ENCODE data around the gene CRYBB2.
"Not testable (repeated sequence)": the region's sequence is repeated elsewhere in the genome, so short reads cannot be mapped to it uniquely, and the experiment has no call there.

Gene CRYBB2

DNA sequence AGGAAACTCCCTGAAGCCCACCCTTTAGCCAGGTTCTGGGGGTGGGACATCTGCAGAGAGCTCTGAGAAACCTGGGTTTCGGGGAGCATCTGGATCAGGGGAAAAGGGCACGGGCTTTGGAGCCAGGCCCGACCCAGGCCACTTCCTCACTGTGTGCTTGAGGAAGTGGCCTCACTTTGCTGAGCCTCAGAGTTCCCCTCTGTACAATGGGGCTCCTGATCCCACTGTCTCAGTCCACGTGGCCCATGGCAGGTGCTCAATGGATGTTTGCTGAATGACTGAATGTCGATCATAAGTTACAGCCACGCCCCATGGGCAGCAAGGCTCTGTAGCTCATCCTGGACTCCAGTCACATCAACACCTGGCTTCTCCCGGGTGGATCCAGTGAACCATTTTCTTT lies 18.5 kb upstream of the CRYBB2 start:
- DNase-seq, result no peak

DNA sequence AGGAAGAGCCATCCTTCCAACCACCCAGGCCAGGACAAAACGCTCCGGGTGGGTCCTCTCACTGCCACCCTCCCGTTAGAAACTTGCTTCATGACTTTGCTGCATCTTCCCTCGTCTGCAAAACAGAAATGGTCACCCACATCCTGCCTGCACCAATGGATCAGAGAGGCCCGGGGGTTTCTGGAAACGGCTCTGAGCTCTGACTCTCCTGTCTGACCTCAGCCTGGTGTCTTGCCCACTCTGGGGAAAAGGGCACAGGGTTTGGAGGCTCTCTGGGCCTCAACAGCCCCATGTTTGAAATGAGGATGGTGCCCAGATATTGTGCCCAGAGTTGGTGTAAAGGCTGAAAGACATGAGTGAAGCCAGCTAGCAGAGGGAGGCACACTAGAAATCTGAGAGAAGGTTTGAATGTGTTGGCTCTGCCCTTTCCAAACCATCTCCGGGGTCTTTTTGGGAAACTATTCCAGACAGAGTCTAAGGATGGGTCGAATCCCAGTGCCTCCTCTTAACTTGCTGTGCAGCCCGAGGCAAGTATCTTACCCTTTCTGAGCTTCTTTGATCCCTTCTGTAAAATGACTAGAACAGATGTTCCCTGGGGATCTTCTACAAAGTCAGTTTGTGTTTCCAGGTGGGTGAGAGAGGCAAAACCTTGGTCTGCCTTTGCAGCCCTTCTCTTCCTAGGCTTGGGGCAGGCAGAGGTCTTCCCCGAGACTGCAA lies 17.7 kb upstream of the CRYBB2 start:
- DNase-seq, result no peak

DNA sequence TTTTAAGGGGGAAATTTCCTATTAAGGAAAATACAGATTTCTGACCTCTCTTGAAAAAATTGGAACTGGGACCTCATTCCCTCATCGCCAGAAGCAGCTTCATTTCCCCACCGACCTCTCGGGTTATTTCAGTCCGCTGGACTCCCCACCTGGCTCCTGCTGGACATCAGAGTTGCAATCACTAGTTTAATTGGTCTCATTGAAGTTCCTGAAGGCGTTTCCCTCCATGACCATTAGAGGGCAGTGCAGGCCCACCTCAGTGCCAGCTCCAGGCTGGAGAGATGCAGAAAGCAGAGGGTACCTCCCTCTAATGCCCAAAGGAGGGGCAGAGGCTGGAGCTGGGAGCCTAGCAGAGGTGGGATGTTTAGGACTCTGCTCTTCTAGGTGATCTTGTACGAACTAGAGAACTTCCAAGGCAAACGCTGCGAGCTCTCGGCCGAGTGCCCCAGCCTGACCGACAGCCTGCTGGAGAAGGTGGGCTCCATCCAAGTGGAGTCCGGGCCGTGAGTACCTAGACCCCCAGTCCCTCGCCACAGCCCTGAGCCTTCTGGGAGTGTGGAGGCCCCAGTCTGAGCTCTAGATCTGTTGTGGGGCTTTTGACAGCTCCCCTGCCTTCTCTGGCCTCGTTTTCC lies 17.0 kb upstream of the CRYBB2 start:
- DNase-seq, result peak; percentile 40

DNA sequence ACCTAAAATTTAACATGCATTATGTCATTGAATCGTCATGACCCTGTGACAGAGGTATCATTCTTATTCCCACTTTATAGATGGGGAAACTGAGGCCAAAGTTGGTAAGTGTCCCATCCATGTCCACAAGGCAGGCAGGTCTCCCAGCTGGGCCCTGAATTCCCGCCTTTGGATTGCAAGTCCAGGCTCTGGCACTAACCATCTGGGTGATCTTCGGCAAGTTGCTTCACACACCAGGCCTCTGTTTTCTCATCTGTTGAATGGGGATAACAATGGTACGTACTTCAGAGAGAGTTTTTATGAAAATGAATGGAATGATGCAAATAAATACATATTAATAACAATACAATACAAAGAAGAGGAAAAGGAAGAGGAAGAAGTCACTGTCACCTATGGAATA lies 16.4 kb upstream of the CRYBB2 start:
- no peak for DNase-seq

DNA sequence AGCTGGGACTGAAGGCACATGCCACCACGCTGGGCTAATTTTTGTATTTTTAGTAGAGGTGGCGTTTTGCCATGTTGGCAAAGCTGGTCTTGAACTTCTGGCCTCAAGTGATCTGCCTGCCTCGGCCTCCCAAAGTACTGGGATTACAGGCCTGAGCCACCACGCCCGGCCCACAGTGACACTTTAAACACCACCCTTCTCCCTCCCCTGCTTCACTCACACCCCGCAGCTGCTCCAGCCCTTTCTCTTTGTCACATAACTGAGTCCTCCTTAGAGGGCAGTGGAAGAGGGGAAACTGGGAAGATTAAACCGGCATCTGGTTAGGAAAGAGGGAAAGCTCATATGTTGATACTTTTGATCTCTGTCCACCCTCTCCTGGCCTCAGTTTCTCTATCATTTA lies 14.9 kb upstream of the CRYBB2 start:
- DNase-seq, result not testable (repeated sequence)

DNA sequence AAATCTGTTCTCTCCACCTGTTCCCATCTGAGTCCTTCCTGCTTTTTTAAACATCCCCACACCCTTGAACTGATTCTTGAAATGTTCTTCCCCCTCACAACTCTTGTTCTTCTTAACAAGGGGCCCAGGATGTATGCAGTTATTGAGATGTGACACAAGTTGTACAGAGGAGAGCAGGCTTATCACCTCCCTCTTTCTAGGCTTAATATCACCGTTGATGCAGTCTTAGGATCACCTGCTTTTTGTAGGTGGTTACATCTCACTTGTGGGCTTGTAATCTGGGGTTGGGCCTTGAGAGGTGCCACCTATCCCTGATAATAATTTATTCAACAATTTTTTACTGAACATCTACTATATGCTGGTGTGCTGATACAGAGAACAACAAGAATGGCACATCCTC lies 13.6 kb upstream of the CRYBB2 start:
- no peak for DNase-seq

DNA sequence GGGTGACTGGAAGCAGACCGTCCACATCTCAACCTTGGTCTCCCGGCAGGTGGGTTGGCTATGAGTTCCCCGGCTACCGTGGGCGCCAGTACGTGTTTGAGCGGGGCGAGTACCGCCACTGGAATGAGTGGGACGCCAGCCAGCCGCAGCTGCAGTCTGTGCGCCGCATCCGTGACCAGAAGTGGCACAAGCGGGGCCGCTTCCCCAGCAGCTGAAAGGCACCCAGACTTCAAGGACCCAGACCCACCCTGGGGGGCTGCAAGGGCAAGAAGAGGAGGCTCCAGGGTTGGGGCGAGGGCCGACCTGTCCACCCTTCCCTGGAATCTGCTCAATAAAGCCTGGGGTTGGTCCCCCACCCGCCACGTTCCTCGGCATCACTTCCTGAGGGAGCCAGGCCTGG lies 12.4 kb upstream of the CRYBB2 start:
- DNase-seq, result no peak

DNA sequence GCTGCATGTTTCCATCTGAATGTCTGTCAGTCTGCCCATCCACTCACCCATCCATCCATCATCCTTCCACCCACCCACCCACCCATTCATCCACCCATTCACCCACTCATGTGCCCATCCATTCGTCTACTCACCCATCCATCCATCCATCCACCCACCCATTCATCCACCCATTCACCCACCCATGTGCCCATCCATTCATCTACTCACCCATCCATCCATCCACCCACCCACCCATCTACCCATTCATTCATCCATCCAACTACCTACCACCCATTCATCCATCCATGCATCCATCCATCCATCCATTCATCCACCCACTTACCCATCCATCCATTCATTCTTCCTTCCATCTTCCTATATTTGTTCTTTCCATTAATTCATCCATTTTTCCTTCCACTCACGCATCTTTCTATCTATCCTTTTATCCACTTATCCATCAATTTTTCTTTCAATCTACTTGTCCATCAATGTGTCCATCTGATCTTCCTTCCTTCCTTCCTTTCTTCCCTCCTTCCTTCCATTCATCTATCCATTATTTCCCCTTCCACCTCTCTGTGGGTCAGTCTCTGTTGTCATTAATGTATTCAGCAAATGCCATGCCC lies 11.8 kb upstream of the CRYBB2 start:
- no peak for DNase-seq

DNA sequence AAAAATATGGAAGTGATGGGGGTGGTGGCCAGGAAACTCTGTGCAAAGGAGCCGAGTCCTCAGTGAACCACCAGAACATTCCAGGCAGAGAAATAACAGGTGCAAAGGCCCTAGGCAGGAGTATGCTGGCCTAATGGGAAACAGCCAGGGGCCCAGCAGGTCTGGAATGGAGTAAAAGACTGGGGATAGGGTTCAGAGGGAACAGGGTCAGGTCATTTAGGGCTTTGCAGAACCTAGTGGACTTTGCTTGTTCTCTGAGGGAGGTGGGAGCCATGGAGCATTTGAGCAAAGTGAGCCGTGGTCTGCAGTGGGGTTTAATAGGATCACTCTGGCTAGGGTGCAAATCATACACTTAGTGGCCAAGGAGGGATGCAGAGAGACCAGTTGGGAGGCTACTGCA lies 11.1 kb upstream of the CRYBB2 start:
- DNase-seq, result no peak

DNA sequence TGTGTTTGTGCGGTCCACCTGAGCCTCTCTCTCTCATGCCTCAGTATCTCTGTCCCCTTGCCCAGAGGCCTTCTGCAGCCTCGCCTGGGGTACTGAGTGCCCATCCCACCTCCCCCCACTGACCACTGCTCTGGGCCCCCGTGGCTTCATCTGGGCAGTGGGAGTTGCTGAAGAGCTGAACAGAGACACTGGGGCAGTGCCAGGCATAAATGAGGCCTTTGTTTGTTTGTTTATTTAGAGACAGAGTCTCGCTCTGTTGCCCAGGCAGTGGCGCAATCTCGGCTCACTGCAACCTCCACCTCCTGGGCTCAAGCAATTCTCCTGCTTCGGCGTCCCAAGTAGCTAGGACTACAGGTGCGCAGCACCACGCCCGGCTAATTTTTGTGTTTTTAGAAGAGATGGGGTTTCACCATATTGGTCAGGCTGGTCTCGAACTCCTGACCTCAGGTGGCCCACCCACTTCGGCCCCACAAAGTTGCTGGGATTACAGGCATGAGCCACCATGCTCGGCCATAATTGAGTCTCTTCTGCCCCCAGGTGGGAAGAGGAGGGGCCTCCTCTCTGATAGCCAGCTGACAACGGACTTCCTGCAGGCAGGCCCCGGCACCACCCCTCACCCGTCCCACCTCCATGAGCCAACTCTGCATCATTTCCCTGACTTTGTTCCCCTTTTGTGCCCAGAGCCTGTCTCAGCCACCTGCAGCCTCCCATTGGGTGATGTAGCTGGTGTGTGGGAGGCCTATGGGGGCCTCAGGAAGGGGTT lies 10.5 kb upstream of the CRYBB2 start:
- DNase-seq, result no peak

DNA sequence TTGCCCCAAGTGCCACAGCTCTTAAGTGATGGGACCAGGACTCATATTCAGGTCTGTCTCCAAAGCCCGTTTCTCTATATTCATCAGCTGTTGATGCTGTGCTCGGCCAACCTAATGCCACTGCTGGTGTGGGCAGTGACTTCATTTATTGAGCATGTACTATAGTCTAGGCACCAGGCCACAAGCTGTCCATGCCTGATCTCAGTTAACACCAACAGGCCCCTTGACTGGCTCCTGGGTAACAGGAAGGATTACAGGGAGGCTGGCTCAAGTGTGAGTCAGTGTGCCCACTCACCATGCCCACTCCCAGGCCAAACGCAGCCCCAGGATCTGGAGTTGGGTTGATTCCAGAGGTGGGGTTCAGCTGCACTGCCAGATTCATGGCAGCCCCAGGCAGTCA lies 8.6 kb upstream of the CRYBB2 start:
- DNase-seq, result no peak

DNA sequence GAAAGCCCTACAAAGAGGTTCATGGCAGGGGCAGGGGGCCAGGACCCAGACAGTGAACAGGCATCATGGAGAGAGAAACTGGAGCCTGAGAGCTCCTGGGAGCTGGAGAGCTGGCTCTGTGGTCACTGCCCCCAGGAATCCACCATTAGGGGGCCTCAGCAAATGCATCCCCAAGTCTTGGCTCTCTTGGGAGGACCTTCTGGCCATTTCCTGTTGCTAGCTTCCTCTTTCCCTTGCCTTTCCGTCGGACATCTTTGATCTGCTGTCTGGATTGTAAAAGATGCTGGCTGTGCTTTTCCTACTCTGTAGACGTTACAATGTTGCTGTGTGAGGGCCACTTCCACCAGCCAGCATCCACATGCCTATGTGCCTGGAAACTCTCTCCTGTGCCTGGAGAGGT lies 7.1 kb upstream of the CRYBB2 start:
- DNase-seq, result no peak

DNA sequence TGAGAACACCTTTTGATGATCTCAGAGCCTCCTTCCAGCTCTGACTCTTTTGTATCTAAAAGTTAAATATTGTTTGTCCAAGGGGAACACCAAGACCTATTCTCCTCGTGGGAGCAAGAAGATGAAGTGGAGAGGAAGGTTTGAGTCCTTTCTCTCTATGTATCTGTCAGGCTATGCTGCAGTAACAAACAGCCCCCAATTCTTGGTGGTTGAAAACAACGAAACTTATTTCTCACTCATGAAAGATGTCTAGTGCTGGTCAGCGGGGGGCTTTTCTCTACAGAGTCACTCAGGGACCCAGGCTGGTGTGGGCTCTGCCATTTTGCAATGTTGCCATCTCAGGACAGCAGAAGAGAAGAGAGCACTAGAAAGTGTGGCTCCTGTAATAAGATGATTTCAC lies 6.2 kb upstream of the CRYBB2 start:
- no peak for DNase-seq

DNA sequence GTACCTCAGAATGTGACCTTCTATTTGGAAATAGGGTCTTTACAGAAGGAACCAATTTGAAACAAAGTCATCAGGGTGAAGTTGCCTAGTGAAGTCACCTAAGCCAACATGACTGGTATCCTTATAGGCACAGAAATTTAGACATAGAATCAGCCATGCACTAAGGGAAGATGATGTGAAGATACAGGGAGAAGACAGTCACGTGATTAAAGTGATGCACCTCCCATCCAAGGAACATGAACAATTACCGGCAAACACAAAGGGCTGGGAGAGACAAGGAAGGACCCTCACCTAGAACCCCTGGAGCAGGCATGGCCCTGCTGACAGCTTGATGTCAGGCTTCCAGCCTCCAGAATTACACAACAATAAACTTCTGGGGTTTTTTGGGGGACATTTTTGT lies 3.2 kb upstream of the CRYBB2 start:
- DNase-seq, result no peak

DNA sequence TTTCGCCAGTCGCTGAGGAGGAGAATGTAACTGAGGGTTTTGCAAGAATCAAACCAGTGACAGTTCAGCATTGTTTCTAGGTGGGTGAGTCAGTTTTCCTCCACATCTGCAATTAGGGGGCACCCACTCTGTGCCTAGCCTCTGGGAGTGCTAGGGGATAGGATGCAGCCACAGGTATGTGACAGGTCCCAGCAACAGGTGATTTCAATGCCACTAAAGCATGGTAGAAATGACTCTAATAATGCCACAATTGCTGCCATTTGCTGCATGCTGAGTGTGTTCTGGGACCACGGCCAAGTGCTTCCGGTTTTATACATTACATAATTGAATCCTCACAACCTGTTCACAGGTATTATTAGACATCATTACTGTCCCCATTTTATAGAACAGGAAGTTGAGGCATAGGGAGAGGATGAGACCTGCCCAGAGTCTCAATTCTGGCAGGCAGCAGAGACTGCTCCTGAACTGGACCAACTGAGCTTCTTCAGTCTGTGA lies 556 bp downstream of the CRYBB2 start:
- DNase-seq, result no peak

DNA sequence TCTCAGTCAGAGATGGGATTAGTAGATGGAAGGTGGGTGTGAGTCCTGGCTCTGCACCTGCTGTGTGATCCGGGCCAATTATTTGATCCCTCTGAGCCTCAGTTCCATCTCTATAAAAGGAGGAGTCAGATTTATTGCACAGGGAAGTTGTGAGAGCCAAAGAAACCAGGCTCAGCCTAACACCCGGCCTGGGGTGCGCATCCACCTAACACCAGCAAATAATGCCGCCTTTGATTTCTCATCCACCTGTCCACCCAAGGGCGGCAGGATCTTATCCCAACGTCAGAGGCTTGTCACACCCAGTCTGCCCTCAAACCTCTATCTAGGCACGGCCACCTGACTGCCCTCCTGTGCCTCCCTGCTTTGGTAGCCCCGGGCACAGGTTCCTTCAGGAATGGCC lies 2.4 kb downstream of the CRYBB2 start:
- DNase-seq, result no peak

DNA sequence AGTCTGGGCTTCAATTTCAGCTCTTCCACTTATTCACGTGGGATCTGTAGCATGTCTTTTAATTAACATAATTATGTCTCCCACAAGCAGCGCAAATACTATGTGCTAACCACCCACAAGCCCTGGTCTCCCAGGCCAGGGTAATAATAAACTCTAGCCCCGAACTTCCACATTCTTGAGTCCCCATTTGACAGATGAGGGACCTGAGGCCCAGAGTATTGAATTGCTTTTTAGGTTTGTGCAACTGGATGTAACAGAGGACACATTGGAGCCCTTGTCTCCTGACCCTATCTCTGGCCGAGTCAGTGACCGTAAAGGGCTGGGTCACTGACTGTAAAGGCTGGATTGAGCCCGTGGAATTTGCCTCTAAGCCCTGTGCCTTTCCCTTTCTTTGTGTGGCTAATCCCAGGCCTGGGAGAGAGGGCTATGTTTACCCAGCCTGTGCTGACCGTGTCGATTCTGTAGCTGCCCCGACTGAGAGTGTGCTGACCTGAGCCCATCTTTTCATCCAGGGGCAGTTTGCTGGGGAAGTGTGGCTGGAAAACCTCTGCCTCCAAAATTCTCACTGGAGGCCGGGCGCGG lies 3.9 kb downstream of the CRYBB2 start:
- no peak for DNase-seq

DNA sequence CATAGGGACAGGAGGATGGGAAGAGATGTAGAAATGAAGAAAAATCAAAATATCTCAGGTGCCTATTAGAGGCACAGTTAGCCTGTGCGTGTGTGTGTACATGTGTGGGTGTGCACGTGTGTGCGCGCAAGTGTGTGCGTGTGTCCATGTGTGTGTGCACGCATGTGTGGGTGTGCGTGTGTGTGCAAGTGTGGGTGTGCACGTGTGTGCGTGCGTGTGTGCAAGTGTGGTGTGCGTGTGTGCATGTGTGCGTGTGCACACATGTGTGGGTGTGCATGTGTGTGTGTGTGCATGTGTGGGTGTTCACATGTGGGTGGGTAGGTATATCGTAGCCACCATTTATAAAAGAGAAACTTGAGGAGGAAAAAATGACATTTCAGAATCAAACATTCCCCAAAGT lies 9.4 kb downstream of the CRYBB2 start:
- DNase-seq, result no peak

DNA sequence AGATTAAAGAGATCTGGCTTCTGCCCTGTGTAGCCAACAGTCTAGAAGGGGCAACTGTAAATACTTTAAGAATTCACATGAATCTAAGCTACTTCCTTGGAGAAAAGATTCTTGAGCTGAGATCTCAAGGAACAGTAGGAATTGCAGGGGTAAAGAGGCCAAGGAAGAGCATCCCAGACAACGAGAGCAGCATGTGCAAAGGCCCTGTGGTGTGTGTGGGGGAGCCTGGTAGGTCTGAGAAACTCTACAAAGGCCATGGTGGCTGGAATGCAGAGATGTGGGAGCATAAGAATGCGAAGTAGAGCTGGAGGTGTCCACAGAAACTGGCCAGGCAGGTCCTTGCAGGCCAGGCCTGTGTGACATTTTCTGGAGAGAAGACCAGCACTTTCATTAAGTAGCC lies 11.3 kb downstream of the CRYBB2 start:
- not testable (repeated sequence) for DNase-seq

DNA sequence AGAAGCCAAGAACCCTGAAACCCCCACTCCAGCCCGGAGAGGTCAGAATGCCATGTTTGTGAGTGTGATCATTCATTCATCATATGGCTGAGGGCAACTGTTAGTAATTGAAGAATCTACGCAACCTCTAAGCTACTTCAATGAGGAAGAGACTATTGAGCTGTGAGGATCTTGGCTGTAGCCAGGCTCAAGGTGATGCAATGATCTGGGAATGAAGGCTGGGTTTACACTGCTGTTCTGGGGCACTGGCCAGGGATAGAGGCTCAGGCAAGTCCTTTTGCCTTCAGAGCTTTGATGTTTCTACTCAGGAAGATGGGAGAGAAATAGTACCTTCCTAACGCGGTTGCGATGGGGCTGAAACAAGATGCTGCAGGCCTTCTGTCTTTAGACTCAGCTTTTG lies 12.9 kb downstream of the CRYBB2 start:
- no peak for DNase-seq

DNA sequence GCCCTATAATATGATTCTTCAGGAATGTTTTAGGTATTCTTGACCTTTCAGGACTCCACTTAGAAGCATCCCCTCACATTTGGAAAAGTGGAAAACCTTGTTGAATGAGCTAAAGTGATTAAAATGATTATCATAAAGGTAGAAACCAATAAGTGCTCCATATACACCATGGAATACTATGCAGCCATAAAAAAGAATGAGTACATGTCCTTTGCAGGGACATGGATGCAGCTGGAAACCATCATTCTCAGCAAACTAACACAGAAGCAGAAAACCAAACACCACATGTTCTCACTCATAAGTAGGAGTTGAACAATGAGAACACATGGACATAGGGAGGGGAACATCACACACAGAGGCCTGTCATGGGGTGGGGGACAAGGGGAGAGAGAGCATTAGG lies 14.3 kb downstream of the CRYBB2 start:
- not testable (repeated sequence) for DNase-seq

DNA sequence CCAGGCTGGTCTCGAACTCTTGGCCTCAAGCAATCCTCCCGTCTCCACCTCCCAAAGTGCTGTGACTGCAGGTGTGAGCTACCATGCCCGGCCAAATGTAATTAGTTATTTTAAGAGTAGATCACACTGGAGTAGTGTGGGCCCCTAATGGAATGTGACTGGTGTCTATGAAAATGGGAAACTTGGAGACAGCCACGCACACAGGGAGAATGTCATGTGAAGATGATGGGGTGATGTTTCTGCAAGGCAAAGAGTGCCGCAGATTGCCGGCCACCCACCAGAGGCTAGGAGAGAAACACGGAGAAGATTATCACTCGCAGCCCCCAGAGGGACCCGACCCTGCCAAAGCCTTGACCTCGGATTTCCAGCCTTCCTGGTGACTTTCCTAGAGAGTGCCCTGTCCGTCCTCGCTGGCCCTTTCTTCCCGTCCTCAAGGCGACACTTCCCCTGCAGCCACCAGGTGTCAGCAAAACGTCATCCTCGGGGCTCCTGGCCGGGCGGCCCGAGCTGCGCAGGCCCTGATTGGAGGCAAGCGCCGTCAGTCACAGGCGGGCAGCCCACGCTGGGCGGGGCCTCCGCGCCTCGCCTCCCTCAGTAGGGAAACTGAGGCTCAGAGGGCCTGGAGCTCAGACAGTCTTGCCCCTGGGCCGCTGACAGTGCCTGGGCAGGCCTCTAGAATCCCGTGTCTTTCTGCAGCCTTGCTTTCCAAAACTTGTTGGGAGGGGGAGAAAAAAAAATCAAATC lies 16.3 kb downstream of the CRYBB2 start:
- DNase-seq, result peak; percentile 44

DNA sequence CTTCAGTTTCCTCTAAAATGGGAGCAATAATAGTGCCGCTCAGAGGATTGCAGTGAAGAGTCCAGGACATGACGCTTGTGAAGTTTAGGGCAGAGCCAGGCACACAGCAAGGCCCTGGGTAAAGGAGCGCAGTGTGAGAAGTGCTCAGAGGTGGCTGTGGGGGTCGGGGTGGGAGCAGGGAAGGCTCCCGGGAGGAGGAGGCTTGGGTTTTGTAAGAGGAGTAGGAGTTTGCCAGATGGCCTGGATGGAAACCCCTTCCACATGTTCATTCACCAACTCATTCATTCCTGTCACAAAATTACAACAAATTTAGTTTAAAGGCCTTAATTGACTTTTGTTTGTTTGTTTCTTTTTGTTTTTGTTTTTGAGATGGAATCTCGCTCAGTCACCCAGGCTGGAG lies 17.0 kb downstream of the CRYBB2 start:
- DNase-seq, result no peak
